Limb (tissue), 2 donors: Measurements from ENCODE around the gene FKBP9.
"Not testable (repeated sequence)": the region's sequence is repeated elsewhere in the genome, so short reads cannot be mapped to it uniquely, and the experiment has no call there.

ENCODE experiments used
- DNase-seq, 2 donors: peaks; one replicate each; pipeline ENCODE4 v3.0.0-alpha.2; 2016; ENCODE audit errors: extremely low spot score in 2 of 2

Gene FKBP9

GRCh38 chr7:33005690-33006089, 48.5 kb downstream of the FKBP9 start:
- DNase-seq: not testable (repeated sequence)

GRCh38 chr7:33009734-33010133, 52.5 kb downstream of the FKBP9 start:
- no peak for DNase-seq

- no peak for DNase-seq
Measured at GRCh38 chr7:33012364-33012763, 55.1 kb downstream of the FKBP9 start.

GRCh38 chr7:33024189-33024757, 67.0 kb downstream of the FKBP9 start:
- no peak for DNase-seq

GRCh38 chr7:33035776-33036175, 78.5 kb downstream of the FKBP9 start:
- DNase-seq: no peak

GRCh38 chr7:33038639-33039038, 81.4 kb downstream of the FKBP9 start:
- no peak for DNase-seq

- no peak for DNase-seq
Measured at GRCh38 chr7:33039257-33039902, 82.1 kb downstream of the FKBP9 start.

- no peak for DNase-seq
Measured at GRCh38 chr7:33039903-33040292, 82.7 kb downstream of the FKBP9 start.

- DNase-seq: no peak
Measured at GRCh38 chr7:33040803-33041516, 83.7 kb downstream of the FKBP9 start.

- no peak for DNase-seq
Measured at GRCh38 chr7:33041631-33042428, 84.6 kb downstream of the FKBP9 start.

GRCh38 chr7:33043501-33044400, 86.5 kb downstream of the FKBP9 start:
- no peak for DNase-seq

- no peak for DNase-seq
Measured at GRCh38 chr7:33044401-33044718, 87.1 kb downstream of the FKBP9 start.

GRCh38 chr7:33044986-33045385, 87.7 kb downstream of the FKBP9 start:
- no peak for DNase-seq

- no peak for DNase-seq
Measured at GRCh38 chr7:33048257-33048656, 91.0 kb downstream of the FKBP9 start.

GRCh38 chr7:33048704-33049103, 91.5 kb downstream of the FKBP9 start:
- no peak for DNase-seq

GRCh38 chr7:33050535-33051318, 93.5 kb downstream of the FKBP9 start:
- DNase-seq: peak in 1 of 2 donors; percentile 55

- no peak for DNase-seq
Measured at GRCh38 chr7:33053721-33054120, 96.5 kb downstream of the FKBP9 start.

- no peak for DNase-seq
Measured at GRCh38 chr7:33054261-33054964, 97.2 kb downstream of the FKBP9 start.

- no peak for DNase-seq
Measured at GRCh38 chr7:33055158-33055557, 97.9 kb downstream of the FKBP9 start.
